Measurements from ENCODE around the gene GPRC5D. TPM values are rescaled to one million over a fixed set of nuclear protein-coding genes. Genes with fewer than 3 reads are reported as not detected.
A peak's percentile ranks its signal among the peaks of the same experiment; 100 is the strongest.

The GPRC5D gene
- total RNA-seq, 1 experiment from 2014 or later: not detected

- Mint-ChIP-seq H3K4me1 (ENCODE audit: low read depth, unreplicated experiment) (peaks cover 5% of the 10 kb centered on the region), H3K27ac (ENCODE audit: unreplicated experiment) (no peak overlapping the region), H3K27me3 (ENCODE audit: unreplicated experiment) (no peaks in the 10 kb centered on the region), H3K9me3 (ENCODE audit: low read depth, unreplicated experiment) (no peaks in the 10 kb centered on the region), H3K36me3 (ENCODE audit: insufficient read depth, unreplicated experiment) (no peaks in the 10 kb centered on the region), H3K4me3 (ENCODE audit: low read depth, unreplicated experiment) (no peak overlapping the region)
- peak; percentile 22 for DNase-seq
- CTCF ChIA-PET: interaction anchor here (0.8 to 1.8 kb wide), 3 partner anchors 10 to 226 kb away, joined by 4 to 6 read pairs (median 4); no protein-coding TSS in a partner anchor
- intact Hi-C loops (cut with micrococcal nuclease; ENCODE audit: unreplicated experiment): loop anchor here (2.0 kb wide), 1 partner anchor 223 kb away; no protein-coding TSS in a partner anchor
- peak; percentile 29 for TF ChIP-seq CTCF (IDR thresholded peaks at IDR 0.05; ENCODE audit: unreplicated experiment)
- BruUV-seq (replicated peaks): no TSS peak
Observed at GRCh38 chr12:12985817-12986408, 33.9 kb upstream of the GPRC5D start.

GRCh38 chr12:12984149-12984548 lies 32.2 kb upstream of the GPRC5D start:
- Mint-ChIP-seq H3K27me3 (ENCODE audit: unreplicated experiment) (no peaks in the 10 kb centered on the region), H3K4me1 (ENCODE audit: low read depth, unreplicated experiment) (no peaks in the 10 kb centered on the region), H3K36me3 (ENCODE audit: insufficient read depth, unreplicated experiment) (no peaks in the 10 kb centered on the region), H3K4me3 (ENCODE audit: low read depth, unreplicated experiment) (no peak overlapping the region), H3K27ac (ENCODE audit: unreplicated experiment) (no peak overlapping the region), H3K9me3 (ENCODE audit: low read depth, unreplicated experiment) (no peaks in the 10 kb centered on the region)
- no peak for TF ChIP-seq CTCF (IDR thresholded peaks at IDR 0.05; ENCODE audit: unreplicated experiment)
- intact Hi-C loops (cut with micrococcal nuclease; ENCODE audit: unreplicated experiment): loop anchor here (5.0 kb wide), 1 partner anchor 172 kb away; the partner anchor contains the start of gene DDX47
- no TSS peak for BruUV-seq (replicated peaks)
- CTCF ChIA-PET: interaction anchor here (0.7 to 1.8 kb wide), 4 partner anchors 8 to 270 kb away, joined by 3 to 6 read pairs (median 4); no protein-coding TSS in a partner anchor
- DNase-seq: no peak

- DNase-seq: peak; percentile 32
- no TSS peak for BruUV-seq (replicated peaks)
- no peak overlapping the region for H3K4me3 Mint-ChIP-seq (ENCODE audit: low read depth, unreplicated experiment)
- H3K4me1 Mint-ChIP-seq (ENCODE audit: low read depth, unreplicated experiment): no peaks in the 10 kb centered on the region
- H3K9me3 Mint-ChIP-seq (ENCODE audit: low read depth, unreplicated experiment): no peaks in the 10 kb centered on the region
- no peak overlapping the region for H3K27ac Mint-ChIP-seq (ENCODE audit: unreplicated experiment)
- intact Hi-C loops (cut with micrococcal nuclease; ENCODE audit: unreplicated experiment): loop anchor here (2.0 to 5.0 kb wide), 2 partner anchors 171 to 195 kb away; partner anchors contain the start of gene DDX47
- TF ChIP-seq CTCF (IDR thresholded peaks at IDR 0.05; ENCODE audit: unreplicated experiment): peak; percentile 25
- H3K27me3 Mint-ChIP-seq (ENCODE audit: unreplicated experiment): no peaks in the 10 kb centered on the region
- CTCF ChIA-PET: interaction anchor here (1.1 to 1.8 kb wide), 3 partner anchors 13 to 228 kb away, joined by 3 to 6 read pairs (median 3); no protein-coding TSS in a partner anchor
- no peaks in the 10 kb centered on the region for H3K36me3 Mint-ChIP-seq (ENCODE audit: insufficient read depth, unreplicated experiment)
Observed at GRCh38 chr12:12983420-12984035, 31.6 kb upstream of the GPRC5D start.

GRCh38 chr12:12982331-12982730 lies 30.4 kb upstream of the GPRC5D start:
- BruUV-seq (replicated peaks): no TSS peak
- H3K4me1 Mint-ChIP-seq (ENCODE audit: low read depth, unreplicated experiment): no peaks in the 10 kb centered on the region
- no peak for DNase-seq

More at GRCh38 chr12:12982331-12982730, 30.4 kb upstream of the GPRC5D start:
- Mint-ChIP-seq H3K27me3 (ENCODE audit: unreplicated experiment) (no peaks in the 10 kb centered on the region), H3K4me3 (ENCODE audit: low read depth, unreplicated experiment) (no peak overlapping the region), H3K36me3 (ENCODE audit: insufficient read depth, unreplicated experiment) (no peaks in the 10 kb centered on the region), H3K27ac (ENCODE audit: unreplicated experiment) (no peak overlapping the region), H3K9me3 (ENCODE audit: low read depth, unreplicated experiment) (no peaks in the 10 kb centered on the region)
- intact Hi-C loops (cut with micrococcal nuclease; ENCODE audit: unreplicated experiment): loop anchor here (2.0 to 5.0 kb wide), 2 partner anchors 170 to 194 kb away; partner anchors contain the start of gene DDX47
- CTCF ChIA-PET: interaction anchor here (0.5 to 1.8 kb wide), 3 partner anchors 12 to 229 kb away, joined by 3 to 6 read pairs (median 3); no protein-coding TSS in a partner anchor
- no peak for TF ChIP-seq CTCF (IDR thresholded peaks at IDR 0.05; ENCODE audit: unreplicated experiment)
